ENCODE measurements around the gene SIK3. TPM values are rescaled to one million over a fixed set of nuclear protein-coding genes. Genes with fewer than 3 reads are reported as not detected.

SIK3 gene
- total RNA-seq, 1 donor from 2014 or later = 24.4 TPM

DNA sequence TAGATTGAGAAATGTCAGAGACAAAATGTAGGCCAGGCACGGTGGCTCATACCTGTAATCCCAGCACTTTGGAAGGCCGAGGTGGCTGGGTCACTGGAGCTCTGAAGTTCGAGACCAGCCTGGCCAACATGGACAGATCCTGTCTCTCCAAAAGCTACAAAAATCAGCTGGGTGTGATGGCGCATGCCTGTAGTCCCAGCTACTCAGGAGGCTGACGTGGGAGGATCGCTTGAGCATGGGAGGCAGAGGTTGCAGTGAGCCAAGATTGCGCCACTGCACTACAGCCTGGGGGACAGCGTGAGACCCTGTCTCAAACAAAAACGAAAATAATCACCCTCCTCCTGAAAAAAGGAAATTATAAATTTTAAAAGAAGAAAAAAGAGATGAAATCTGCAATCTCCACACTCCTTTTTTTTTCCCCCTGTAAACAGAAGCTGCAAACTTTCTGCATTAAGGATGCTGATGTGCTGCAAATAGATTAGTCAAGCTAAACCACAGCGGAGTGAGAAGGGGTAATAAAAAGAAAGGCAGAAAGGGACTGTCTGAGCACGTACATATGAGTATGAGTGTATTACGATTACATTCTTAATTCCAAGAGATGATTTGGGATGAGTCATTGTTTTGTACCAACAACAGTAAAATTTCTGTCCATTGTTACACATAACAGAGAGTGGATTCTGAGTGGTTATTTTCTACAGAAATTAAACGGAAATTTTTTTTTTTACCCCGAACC lies 87.3 kb downstream of the SIK3 start:
- Mint-ChIP-seq H3K27ac (no peak overlapping the region), H3K36me3 (no peaks in the 10 kb centered on the region), H3K4me3 (no peak overlapping the region), H3K9me3 (no peaks in the 10 kb centered on the region), H3K27me3 (ENCODE audit: insufficient read depth, low read depth) (no peaks in the 10 kb centered on the region), H3K4me1 (peaks cover 9% of the 10 kb centered on the region)
- peaks cover 18% of the 10 kb centered on the region for H3K4me1 ChIP-seq
- no peak overlapping the region for H2AFZ ChIP-seq (replicated peaks)
- H3F3A ChIP-seq (ENCODE audit: low read depth) = peaks cover 13% of the 10 kb centered on the region
- peak overlapping the region; percentile 47 for H3K27ac ChIP-seq
- no peak overlapping the region for H3K4me3 ChIP-seq
- H3K79me2 ChIP-seq (ENCODE audit: low read depth) = peaks cover 79% of the 10 kb centered on the region
- H3K9ac ChIP-seq = no peak overlapping the region
- peaks cover 35% of the 10 kb centered on the region for H4K20me1 ChIP-seq (ENCODE audit: low read depth)
- no peaks in the 10 kb centered on the region for H3K27me3 ChIP-seq
- H3K9me3 ChIP-seq (ENCODE audit: low read depth) = no peaks in the 10 kb centered on the region
- no peak overlapping the region for H3K4me2 ChIP-seq
- DNase-seq (ENCODE audit: low spot score) = no peak
- H3K36me3 ChIP-seq = no peaks in the 10 kb centered on the region
- no peak for TF ChIP-seq EZH2 (IDR thresholded peaks at IDR 0.05)
- TF ChIP-seq EZH2phosphoT487 (IDR thresholded peaks at IDR 0.05) = no peak
- TF ChIP-seq CTCF (IDR thresholded peaks at IDR 0.05) = no peak

DNA sequence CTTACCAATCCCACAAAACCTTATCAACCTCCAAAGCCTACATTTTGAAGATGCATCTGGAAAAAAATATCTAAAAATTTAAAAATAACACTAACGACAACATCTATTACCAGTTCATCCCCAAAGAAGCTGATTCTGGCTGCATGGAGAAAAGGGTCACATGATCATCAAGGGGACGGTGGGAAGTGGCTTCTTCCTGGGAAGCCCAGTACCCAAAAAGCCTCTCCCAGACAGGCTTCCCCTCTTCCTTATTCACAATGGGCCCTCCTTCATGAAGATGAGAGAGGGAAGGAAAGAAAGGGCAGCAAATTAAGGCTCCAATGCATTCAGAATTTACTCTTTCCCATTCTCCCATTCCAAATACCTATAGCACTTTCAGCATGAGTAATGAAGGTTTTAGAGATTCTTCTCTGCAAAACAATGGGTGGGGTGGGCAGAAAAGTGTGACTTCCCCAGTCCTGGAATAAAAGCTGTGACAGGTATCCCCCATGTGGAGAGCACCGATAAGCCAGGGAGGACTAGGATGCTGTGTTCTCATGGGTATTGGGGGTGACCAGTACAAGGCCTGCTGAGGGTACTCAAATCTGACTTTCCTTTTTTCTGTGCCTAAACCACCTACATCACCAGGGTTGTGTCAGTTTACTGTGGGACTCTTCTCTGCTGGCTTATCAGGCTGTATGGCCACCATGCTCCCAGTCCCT lies 88.2 kb downstream of the SIK3 start:
- Histone ChIP-seq H3F3A (ENCODE audit: low read depth) (peaks cover 13% of the 10 kb centered on the region), H2AFZ (replicated peaks) (no peak overlapping the region), H3K4me2 (no peak overlapping the region), H3K9ac (no peak overlapping the region), H3K27ac (peak overlapping the region; percentile 47), H3K79me2 (ENCODE audit: low read depth) (peaks cover 78% of the 10 kb centered on the region), H3K4me1 (peaks cover 25% of the 10 kb centered on the region), H3K4me3 (no peak overlapping the region), H3K36me3 (no peaks in the 10 kb centered on the region), H4K20me1 (ENCODE audit: low read depth) (peaks cover 42% of the 10 kb centered on the region), H3K27me3 (no peaks in the 10 kb centered on the region), H3K9me3 (ENCODE audit: low read depth) (no peaks in the 10 kb centered on the region)
- Mint-ChIP-seq H3K9me3 (no peaks in the 10 kb centered on the region), H3K27me3 (ENCODE audit: insufficient read depth, low read depth) (no peaks in the 10 kb centered on the region), H3K36me3 (no peaks in the 10 kb centered on the region), H3K4me3 (no peak overlapping the region), H3K4me1 (peaks cover 9% of the 10 kb centered on the region), H3K27ac (no peak overlapping the region)
- TF ChIP-seq EZH2 (IDR thresholded peaks at IDR 0.05) (no peak), EZH2phosphoT487 (IDR thresholded peaks at IDR 0.05) (no peak)
- DNase-seq (ENCODE audit: low spot score) = no peak

- H3K4me1 ChIP-seq = peaks cover 46% of the 10 kb centered on the region
- TF ChIP-seq EZH2phosphoT487 (IDR thresholded peaks at IDR 0.05) (no peak), CTCF (IDR thresholded peaks at IDR 0.05) (no peak), EZH2 (IDR thresholded peaks at IDR 0.05) (no peak)
- H3K4me2 ChIP-seq = peak overlapping the region; percentile 7
- H3K27me3 ChIP-seq = no peaks in the 10 kb centered on the region
- peaks cover 21% of the 10 kb centered on the region for H3F3A ChIP-seq (ENCODE audit: low read depth)
- H3K4me3 Mint-ChIP-seq = no peak overlapping the region
- no peaks in the 10 kb centered on the region for H3K9me3 Mint-ChIP-seq
- DNase-seq (ENCODE audit: low spot score) = no peak
- peaks cover 6% of the 10 kb centered on the region for H3K36me3 Mint-ChIP-seq
- H3K4me1 Mint-ChIP-seq = peaks cover 22% of the 10 kb centered on the region
- H3K27ac ChIP-seq = peak overlapping the region; percentile 47
- H3K4me3 ChIP-seq = no peak overlapping the region
- no peak overlapping the region for H3K9ac ChIP-seq
- no peaks in the 10 kb centered on the region for H3K36me3 ChIP-seq
- peaks cover 84% of the 10 kb centered on the region for H3K79me2 ChIP-seq (ENCODE audit: low read depth)
- H2AFZ ChIP-seq (replicated peaks) = no peak overlapping the region
- H3K27me3 Mint-ChIP-seq (ENCODE audit: insufficient read depth, low read depth) = no peaks in the 10 kb centered on the region
- H3K27ac Mint-ChIP-seq = no peak overlapping the region
- peaks cover 56% of the 10 kb centered on the region for H4K20me1 ChIP-seq (ENCODE audit: low read depth)
- no peaks in the 10 kb centered on the region for H3K9me3 ChIP-seq (ENCODE audit: low read depth)
These were observed 92.5 kb downstream of the SIK3 start for GRCh38 chr11:117005758-117006157.

All from neural progenitor cell (in vitro differentiated cells).